VCaP (cell line): ENCODE results near the gene RRAD.

Experiments used
- H3K27ac ChIP-seq: fragments of 450-650 bp; 2 replicates; pipeline ENCODE4 v1.5.1; 2017
- TF ChIP-seq, protein P1 (sequence below): fragments of 450-650 bp; conservative IDR thresholded peaks from 2 replicates; pipeline ENCODE4 v1.5.1; 2017; ENCODE audit warnings: mild to moderate bottlenecking, moderate library complexity

The RRAD gene

DNA sequence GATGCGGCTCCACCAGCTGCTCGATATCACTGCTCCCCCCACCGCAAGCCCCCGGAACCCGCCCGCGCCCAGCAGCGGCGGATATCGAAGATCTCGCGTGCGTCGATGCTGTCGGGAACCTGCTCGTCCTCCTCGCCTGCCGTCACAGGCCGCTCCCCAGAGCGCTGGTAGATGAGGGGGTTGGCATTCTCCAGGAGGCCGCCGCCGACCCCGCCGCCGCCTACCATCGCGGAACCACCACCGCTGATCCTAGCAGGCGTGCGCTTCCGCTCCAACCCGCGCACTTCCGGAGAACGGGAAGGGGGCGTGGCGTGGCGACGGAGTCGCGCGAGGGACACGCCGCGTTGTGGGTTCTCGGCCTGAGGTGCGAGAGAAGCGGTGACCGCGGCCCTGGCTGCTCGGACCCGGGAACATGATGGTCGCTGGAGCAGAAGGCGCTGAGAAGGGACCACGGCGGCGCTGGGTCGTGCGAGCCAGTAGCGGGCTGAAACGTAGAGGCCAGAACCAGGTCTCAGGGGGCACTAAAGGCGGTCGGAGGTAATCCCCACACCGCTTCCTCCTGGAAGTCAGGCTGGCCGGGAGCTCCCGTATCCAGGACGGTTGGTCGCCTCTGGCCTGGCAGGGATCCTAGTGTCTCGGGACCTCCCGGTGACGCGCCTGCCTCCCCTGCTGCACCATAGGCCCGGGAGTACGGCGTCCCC lies 9.0 kb upstream of the RRAD start, which contains the start of gene CIAO2B:
TSS of gene CIAO2B (minus strand) at position 265 of the 701 bp plus-strand sequence. CDS start at position 227, 38 bp downstream.
- TF ChIP-seq, protein P1, sequence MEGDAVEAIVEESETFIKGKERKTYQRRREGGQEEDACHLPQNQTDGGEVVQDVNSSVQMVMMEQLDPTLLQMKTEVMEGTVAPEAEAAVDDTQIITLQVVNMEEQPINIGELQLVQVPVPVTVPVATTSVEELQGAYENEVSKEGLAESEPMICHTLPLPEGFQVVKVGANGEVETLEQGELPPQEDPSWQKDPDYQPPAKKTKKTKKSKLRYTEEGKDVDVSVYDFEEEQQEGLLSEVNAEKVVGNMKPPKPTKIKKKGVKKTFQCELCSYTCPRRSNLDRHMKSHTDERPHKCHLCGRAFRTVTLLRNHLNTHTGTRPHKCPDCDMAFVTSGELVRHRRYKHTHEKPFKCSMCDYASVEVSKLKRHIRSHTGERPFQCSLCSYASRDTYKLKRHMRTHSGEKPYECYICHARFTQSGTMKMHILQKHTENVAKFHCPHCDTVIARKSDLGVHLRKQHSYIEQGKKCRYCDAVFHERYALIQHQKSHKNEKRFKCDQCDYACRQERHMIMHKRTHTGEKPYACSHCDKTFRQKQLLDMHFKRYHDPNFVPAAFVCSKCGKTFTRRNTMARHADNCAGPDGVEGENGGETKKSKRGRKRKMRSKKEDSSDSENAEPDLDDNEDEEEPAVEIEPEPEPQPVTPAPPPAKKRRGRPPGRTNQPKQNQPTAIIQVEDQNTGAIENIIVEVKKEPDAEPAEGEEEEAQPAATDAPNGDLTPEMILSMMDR = no peak
- H3K27ac ChIP-seq = peak within 1 kb of the TSS; percentile 78

DNA sequence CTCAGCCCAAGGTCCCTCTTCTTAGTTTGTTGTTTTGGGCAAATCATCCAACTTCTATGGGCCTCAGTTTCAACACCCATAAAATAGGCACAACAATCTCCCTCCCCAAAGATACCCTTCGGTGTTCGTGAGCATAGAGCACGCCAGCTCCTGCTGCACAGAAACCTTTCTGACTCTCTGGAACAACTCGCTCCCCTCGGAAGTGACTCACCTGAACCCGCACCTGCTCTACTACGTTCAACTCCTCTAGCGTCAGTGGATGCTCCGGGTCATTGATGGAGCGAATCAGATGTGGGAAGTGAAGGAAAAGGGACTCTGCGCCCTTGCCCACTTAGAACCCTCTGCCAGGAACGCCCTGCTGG lies 8.4 kb upstream of the RRAD start:
- TF ChIP-seq, protein P1 = no peak
- H3K27ac ChIP-seq = peak overlapping the region; percentile 78

DNA sequence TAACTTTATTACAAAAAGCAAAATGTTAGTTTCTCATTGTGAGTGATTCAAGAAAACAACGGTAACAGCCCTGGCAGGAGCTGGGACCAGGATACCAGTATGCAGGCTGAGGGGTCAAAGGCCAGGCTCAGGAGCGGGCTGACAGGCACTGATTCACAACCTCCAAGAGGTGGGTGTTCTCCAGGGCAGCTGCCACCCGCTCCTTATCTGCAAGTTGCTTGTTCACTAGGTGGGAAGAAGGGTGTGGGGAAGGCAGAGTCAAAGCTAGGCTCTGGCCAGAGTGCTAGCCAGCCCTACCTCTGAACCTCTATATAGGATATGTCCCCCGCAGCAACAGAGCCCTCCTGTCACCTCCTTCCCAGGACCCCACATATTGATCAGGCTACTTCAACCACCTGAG lies 6.7 kb upstream of the RRAD start:
- no peak overlapping the region for H3K27ac ChIP-seq

DNA sequence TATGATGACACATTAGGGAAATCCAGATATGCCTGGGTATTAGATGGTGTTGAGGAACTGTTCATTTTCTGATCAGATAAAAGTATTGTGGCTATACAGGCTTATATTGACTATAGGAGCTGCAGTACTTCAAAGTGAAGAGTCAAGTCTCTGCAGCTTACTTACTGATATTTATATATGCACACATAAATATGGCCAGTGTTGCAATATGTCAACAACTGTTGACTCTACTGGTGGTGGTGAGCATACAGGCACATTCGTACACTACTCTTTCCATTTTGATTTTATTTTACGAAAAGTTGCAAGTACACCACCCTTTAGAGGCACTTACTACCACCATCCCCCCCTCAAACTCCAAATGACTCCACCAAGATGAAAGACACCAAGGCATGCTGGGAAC lies 6.3 kb upstream of the RRAD start:
- no peak overlapping the region for H3K27ac ChIP-seq
- TF ChIP-seq, protein P1 = no peak

More for the DNA sequence above, 6.7 kb upstream of the RRAD start:
- TF ChIP-seq, protein P1 = no peak

DNA sequence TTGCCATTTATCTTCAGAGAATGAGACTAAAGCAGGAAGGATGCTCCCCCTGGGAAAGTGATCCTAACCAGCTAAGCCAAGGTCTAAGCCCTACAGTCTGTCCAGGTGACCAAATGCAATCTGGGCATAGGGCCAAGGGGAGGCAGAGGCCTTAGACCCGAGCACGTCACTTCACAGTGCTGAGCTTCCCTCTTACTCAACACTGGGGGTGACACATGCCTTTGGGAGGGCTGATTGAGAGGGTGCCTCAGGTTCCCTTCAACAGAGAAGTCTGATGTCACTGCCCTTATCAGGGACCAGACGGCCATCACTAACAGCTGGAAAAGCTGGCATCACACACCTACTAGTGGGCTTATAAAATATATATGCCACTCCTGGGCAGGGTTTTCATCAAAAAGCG lies 4.9 kb upstream of the RRAD start:
- no peak overlapping the region for H3K27ac ChIP-seq

DNA sequence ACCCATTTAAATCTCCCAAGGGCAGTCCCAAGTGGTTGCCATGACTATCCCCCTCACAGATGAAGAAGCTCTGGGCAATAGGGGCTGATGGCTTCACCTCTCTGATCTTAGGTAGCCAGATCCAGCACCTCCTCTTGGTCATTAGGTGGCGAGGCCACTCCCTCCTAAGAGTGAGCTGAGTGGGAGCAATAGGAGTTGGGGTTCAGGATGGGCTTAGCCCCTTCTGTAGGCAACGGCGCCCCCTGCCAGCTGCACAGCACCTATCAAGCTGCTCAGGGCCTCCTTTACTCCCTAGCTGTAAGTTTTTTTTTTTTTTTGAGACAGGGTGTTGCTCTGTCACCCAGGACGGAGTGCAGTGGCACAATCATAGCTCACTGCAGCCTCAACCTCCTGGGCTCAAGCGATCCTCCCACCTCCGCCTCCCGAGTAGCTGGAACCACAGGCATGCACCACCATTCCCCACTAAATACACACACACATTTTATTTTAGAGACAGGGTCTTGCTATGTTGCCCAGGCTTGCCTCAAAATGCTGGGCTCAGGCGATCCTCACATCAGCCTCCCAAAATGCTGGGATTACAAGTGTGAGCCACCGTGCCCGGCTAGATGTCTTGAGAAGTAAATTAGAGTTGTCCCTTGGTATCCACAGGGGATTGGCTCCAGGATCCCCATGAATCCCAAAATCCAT lies 3.5 kb upstream of the RRAD start:
- TF ChIP-seq, protein P1 = no peak
- no peak overlapping the region for H3K27ac ChIP-seq

More for the DNA sequence above, 4.9 kb upstream of the RRAD start:
- TF ChIP-seq, protein P1 = no peak

DNA sequence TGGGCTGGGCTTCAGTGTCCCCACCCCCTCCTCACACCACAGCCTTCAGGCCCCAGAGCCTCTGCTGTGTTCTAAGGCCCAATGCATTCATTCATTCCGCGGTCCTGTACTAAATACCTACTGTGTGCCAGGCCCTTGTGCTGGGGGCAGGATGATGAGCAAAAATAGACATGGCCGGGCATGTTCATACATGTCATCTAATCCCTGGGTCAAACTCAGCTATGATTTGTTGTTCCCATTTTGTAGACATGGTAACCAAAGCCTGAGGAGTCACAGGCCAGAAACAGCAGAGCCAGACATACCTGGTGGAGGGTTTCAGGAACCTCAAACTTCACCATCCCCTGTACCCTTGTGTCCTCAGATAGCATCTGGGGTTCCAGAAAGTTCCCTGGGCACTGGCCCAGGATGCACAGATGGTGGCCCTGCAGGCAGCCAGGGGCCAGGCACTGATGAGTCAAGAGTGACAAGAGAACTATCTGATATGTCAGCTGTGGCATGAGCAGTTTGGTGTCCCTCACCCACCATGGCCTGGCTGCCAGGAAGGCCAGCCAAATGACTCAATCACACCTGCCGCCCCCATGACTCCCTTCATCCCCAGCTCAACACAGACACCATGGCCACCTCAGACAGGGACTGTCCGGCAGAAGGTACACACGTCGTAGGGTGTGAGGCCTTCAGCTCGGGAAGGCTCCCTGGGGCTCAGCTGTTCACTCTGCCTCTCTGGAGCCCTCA lies 2.7 kb upstream of the RRAD start:
- TF ChIP-seq, protein P1 = no peak
- no peak overlapping the region for H3K27ac ChIP-seq
